Prostate gland (tissue), 2 donors: ENCODE results near the gene ABCC8. TPM values are rescaled to one million over a fixed set of nuclear protein-coding genes. Genes with fewer than 3 reads are reported as not detected.

Experiments
- DNase-seq: peaks from one replicate; pipeline ENCODE4 v3.0.0-alpha.2; 2019; ENCODE audit warnings: low spot score
- H3K27ac ChIP-seq, 2 donors: fragments of 200-600 bp; sonication (generic); 2 replicates each; pipeline ENCODE4 v1.5.1; 2017 to 2019
- H3K27me3 ChIP-seq: fragments of 200-600 bp; sonication (generic); replicated peaks from 2 replicates; pipeline ENCODE4 v1.5.1; 2019; ENCODE audit not compliant: insufficient read depth
- H3K36me3 ChIP-seq, 2 donors: fragments of 200-600 bp; sonication (generic); 1 replicate in 1 of 2; 2 replicates in 1 of 2; pipeline versions ENCODE4 v1.5.1 to v1.8.1; 2017 to 2019
- H3K4me1 ChIP-seq: fragments of 200-600 bp; sonication (generic); replicated peaks from 2 replicates; pipeline ENCODE4 v1.5.1; 2019
- H3K4me3 ChIP-seq, 2 donors: fragments of 200-600 bp; sonication (generic); 2 replicates each; pipeline ENCODE4 v1.5.1; 2017 to 2019
- H3K9me3 ChIP-seq: fragments of 200-600 bp; sonication (generic); 2 replicates; pipeline ENCODE4 v1.5.1; 2017
- CTCF ChIP-seq, 4 experiments: fragments of 200-600 bp in 2 of 4; fragments of 450-650 bp in 2 of 4; sonication (generic) in 2 of 4; IDR thresholded peaks; 1 replicate in 3 of 4; 2 replicates in 1 of 4; pipeline ENCODE4 v1.5.1; 2016 to 2019; ENCODE audit warnings: antibody characterized with exemption in 4 of 4, mild to moderate bottlenecking in 2 of 4, moderate library complexity in 2 of 4
- POLR2A ChIP-seq: fragments of 450-650 bp; IDR thresholded peaks from one replicate; pipeline ENCODE4 v1.6.1; 2016; ENCODE audit warnings: antibody characterized with exemption, mild to moderate bottlenecking
- POLR2AphosphoS5 ChIP-seq: sonication (generic); formaldehyde crosslinking; IDR thresholded peaks from one replicate; pipeline ENCODE4 v1.6.1; 2017; ENCODE audit warnings: antibody characterized with exemption
- WGBS: methylation state at CpG from one replicate; pipeline ENCODE4 v1.1.5; 2018; 5-methylcytosine and 5-hydroxymethylcytosine counted together
- intact Hi-C: fragments of 100-400 bp; cut with DNase I; formaldehyde crosslinking; loops from one replicate; pipeline ENCODE4 v1.14.2; 2022
- total RNA-seq, 2 donors: library from RNA; depleted of rRNA; stranded (reverse); fragments of >200 nt; gene quantifications; one replicate each; pipeline ENCODE4 v1.1.0, GENCODE V29; 2016

The ABCC8 gene
- total RNA-seq, 2 donors from 2014 or later, result 5.7 to 10.2 TPM

GRCh38 chr11:17490938-17491337 lies 14.3 kb upstream of the ABCC8 start:
- Histone ChIP-seq H3K9me3 (no peaks in the 10 kb centered on the region), H3K36me3 (no peaks in the 10 kb centered on the region), H3K4me3 (no peak overlapping the region), H3K27ac (no peak overlapping the region), H3K4me1 (no peaks in the 10 kb centered on the region), H3K27me3 (no peaks in the 10 kb centered on the region)
- TF ChIP-seq CTCF (IDR thresholded peaks at IDR 0.05), result no peak
- TF ChIP-seq POLR2A, result no peak
- TF ChIP-seq POLR2AphosphoS5, result no peak
- intact Hi-C loops, result no loop called here
- no peak for DNase-seq
- WGBS, result 83% methylated on average over 4 of the region's 4 CpGs

- WGBS, result 85% methylated on average over 6 of the region's 6 CpGs
- no peaks in the 10 kb centered on the region for H3K36me3 ChIP-seq
- no peaks in the 10 kb centered on the region for H3K27me3 ChIP-seq
- H3K9me3 ChIP-seq, result no peaks in the 10 kb centered on the region
- intact Hi-C loops, result no loop called here
- no peaks in the 10 kb centered on the region for H3K4me1 ChIP-seq
- TF ChIP-seq POLR2A (no peak), CTCF (IDR thresholded peaks at IDR 0.05) (no peak), POLR2AphosphoS5 (no peak)
- no peak overlapping the region for H3K4me3 ChIP-seq
- DNase-seq, result no peak
- no peak overlapping the region for H3K27ac ChIP-seq
Observed at GRCh38 chr11:17490232-17490631, 13.6 kb upstream of the ABCC8 start.

DNA sequence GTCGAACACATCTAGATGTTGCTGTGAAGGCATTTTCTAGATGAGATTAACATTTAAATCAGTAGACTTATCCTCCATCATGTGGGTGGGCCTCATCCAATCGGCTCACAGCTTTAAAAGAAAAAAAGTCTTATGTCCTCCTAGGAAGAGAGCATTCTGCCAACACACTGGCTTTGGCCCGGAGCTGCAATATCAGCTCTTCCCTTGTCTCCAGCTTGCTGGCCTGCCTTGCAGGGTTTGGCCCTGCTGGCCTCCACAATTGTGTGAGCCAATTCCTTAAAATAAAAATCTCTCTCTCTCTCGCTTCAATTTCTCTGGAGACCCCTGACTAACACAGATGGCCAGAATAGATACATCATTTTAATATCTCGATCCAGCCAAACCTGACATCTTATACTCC lies 13.1 kb upstream of the ABCC8 start:
- no peaks in the 10 kb centered on the region for H3K9me3 ChIP-seq
- no peaks in the 10 kb centered on the region for H3K4me1 ChIP-seq
- 65% methylated on average over 5 of the region's 5 CpGs for WGBS
- intact Hi-C loops, result no loop called here
- H3K36me3 ChIP-seq, result no peaks in the 10 kb centered on the region
- H3K27me3 ChIP-seq, result no peaks in the 10 kb centered on the region
- DNase-seq, result no peak
- no peak overlapping the region for H3K27ac ChIP-seq
- TF ChIP-seq POLR2A, result no peak
- no peak for TF ChIP-seq POLR2AphosphoS5
- no peak for TF ChIP-seq CTCF (IDR thresholded peaks at IDR 0.05)
- H3K4me3 ChIP-seq, result no peak overlapping the region

GRCh38 chr11:17488563-17488962 lies 11.9 kb upstream of the ABCC8 start:
- TF ChIP-seq CTCF (IDR thresholded peaks at IDR 0.05) (no peak), POLR2A (no peak), POLR2AphosphoS5 (no peak)
- Histone ChIP-seq H3K27me3 (no peaks in the 10 kb centered on the region), H3K27ac (no peak overlapping the region), H3K4me1 (no peaks in the 10 kb centered on the region), H3K4me3 (no peak overlapping the region), H3K9me3 (no peaks in the 10 kb centered on the region), H3K36me3 (no peaks in the 10 kb centered on the region)
- DNase-seq, result no peak
- 94% methylated on average over 1 of the region's 1 CpG for WGBS
- intact Hi-C loops, result no loop called here

- Histone ChIP-seq H3K4me3 (no peak overlapping the region), H3K27ac (no peak overlapping the region), H3K36me3 (no peaks in the 10 kb centered on the region), H3K27me3 (no peaks in the 10 kb centered on the region), H3K9me3 (no peaks in the 10 kb centered on the region), H3K4me1 (no peaks in the 10 kb centered on the region)
- no peak for DNase-seq
- TF ChIP-seq CTCF (IDR thresholded peaks at IDR 0.05), result no peak
- TF ChIP-seq POLR2AphosphoS5, result no peak
- 87% methylated on average over 5 of the region's 5 CpGs for WGBS
- intact Hi-C loops, result no loop called here
Observed at GRCh38 chr11:17486646-17487045, 10.0 kb upstream of the ABCC8 start.
